ENCODE data around the gene SLC16A10. TPM values are rescaled to one million over a fixed set of nuclear protein-coding genes. Genes with fewer than 3 reads are reported as not detected.
A peak's percentile ranks its signal among the peaks of the same experiment; 100 is the strongest.

SLC16A10 gene
- total RNA-seq, 2 experiments from 2014 or later: 13.4 to 13.8 TPM

DNA sequence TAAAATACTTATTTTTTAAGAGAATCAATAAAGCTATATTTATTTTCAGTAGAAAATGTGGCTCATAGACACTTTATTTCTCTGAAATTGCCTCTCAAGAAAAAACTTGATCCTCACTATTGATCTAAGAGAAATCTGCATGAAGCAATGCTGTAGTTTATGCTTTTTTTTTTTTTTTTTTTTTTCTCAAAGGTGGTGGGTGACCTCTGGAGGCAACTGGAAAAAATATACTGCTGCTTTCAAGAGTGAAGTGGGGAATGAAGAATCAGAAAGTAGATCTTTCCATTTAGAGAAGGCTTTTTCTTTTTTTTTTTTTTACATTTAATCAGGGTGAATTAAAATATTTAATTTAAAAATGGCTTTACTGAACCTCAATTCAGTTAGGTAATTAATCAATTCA is 169.3 kb downstream of the SLC16A10 start:
- Mint-ChIP-seq H3K9me3 (no peaks in the 10 kb centered on the region), H3K36me3 (ENCODE audit: low read depth) (peaks cover 4% of the 10 kb centered on the region), H3K4me3 (no peak overlapping the region), H3K4me1 (ENCODE audit: low read depth) (peaks cover 24% of the 10 kb centered on the region), H3K27me3 (no peaks in the 10 kb centered on the region), H3K27ac (no peak overlapping the region)
- peaks cover 24% of the 10 kb centered on the region for H3K4me1 ChIP-seq (ENCODE audit: insufficient read depth, low read length)
- H3K36me3 ChIP-seq (ENCODE audit: insufficient read depth, low read length): no peaks in the 10 kb centered on the region
- ATAC-seq (ENCODE audit: poor library complexity) (no peak), DNase-seq (no peak)
- no peak overlapping the region for H3K27ac ChIP-seq (ENCODE audit: low read depth in 1 of 2, low read length in 2 of 2)
- TF ChIP-seq, protein P1, sequence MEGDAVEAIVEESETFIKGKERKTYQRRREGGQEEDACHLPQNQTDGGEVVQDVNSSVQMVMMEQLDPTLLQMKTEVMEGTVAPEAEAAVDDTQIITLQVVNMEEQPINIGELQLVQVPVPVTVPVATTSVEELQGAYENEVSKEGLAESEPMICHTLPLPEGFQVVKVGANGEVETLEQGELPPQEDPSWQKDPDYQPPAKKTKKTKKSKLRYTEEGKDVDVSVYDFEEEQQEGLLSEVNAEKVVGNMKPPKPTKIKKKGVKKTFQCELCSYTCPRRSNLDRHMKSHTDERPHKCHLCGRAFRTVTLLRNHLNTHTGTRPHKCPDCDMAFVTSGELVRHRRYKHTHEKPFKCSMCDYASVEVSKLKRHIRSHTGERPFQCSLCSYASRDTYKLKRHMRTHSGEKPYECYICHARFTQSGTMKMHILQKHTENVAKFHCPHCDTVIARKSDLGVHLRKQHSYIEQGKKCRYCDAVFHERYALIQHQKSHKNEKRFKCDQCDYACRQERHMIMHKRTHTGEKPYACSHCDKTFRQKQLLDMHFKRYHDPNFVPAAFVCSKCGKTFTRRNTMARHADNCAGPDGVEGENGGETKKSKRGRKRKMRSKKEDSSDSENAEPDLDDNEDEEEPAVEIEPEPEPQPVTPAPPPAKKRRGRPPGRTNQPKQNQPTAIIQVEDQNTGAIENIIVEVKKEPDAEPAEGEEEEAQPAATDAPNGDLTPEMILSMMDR (IDR thresholded peaks at IDR 0.05): no peak
- H3K9me3 ChIP-seq (ENCODE audit: control insufficient read depth in 1 of 2, insufficient read depth in 1 of 2, low read length in 2 of 2): no peaks in the 10 kb centered on the region
- ChIA-PET POLR2A (no interaction called here), CTCF (interaction anchor here (0.7 kb wide), 4 partner anchors 67 to 919 kb away, joined by 3 to 5 read pairs (median 4); partner anchors contain the start of gene FYN)
- H3K4me3 ChIP-seq (ENCODE audit: low read length): no peak overlapping the region
- intact Hi-C loops (cut with DNase I, micrococcal nuclease): loop anchor here (5.0 to 10.0 kb wide), 6 partner anchors 274 to 1569 kb away; partner anchors contain the start of genes CDK19 (in 1 of the 2), RPF2 (in 1 of the 2) and TRAF3IP2 (in 1 of the 2)
- no peaks in the 10 kb centered on the region for H3K27me3 ChIP-seq (ENCODE audit: control insufficient read depth in 1 of 2, insufficient read depth in 2 of 2, low read length in 2 of 2)

DNA sequence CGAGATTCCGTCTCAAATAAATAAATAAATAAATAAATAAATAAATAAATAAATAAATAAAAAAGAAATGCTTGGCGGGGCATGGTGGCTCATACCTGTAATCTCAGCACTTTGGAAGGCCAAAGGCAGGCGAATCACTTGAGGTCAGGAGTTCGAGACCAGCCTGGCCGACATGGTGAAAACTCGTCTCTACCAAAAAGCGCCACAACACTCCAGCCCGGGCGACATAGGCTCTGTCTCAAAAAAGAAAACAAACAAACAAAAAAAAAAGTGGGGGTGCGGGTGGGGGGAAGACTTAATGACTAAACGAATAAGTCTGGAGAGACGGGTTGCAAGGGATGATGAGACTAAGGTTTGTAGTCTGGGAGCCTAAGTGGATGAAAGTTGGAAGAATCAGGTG is 170.7 kb downstream of the SLC16A10 start:
- peak in 1 of 14 experiments; percentile 14 for DNase-seq
- no peak for ATAC-seq (ENCODE audit: poor library complexity)
- peaks cover 12% of the 10 kb centered on the region for H3K36me3 Mint-ChIP-seq (ENCODE audit: low read depth)
- TF ChIP-seq, protein P1 (IDR thresholded peaks at IDR 0.05): no peak
- no peaks in the 10 kb centered on the region for H3K27me3 ChIP-seq (ENCODE audit: control insufficient read depth in 1 of 2, insufficient read depth in 2 of 2, low read length in 2 of 2)
- H3K36me3 ChIP-seq (ENCODE audit: insufficient read depth, low read length): peaks cover 7% of the 10 kb centered on the region
- H3K27ac ChIP-seq (ENCODE audit: low read depth in 1 of 2, low read length in 2 of 2): no peak overlapping the region
- peak overlapping the region; percentile 90 for H3K4me3 Mint-ChIP-seq
- H3K4me1 ChIP-seq (ENCODE audit: insufficient read depth, low read length): peaks cover 27% of the 10 kb centered on the region
- ChIA-PET CTCF (interaction anchor here (1.3 to 1.4 kb wide), 2 partner anchors 247 to 784 kb away, joined by 3 to 5 read pairs; no protein-coding TSS in a partner anchor), POLR2A (interaction anchor here (1.2 to 2.7 kb wide), 9 partner anchors 12 to 832 kb away, joined by 3 to 59 read pairs (median 11); partner anchors contain the start of genes AMD1, CDK19, REV3L and RPF2)
- no peak overlapping the region for H3K27ac Mint-ChIP-seq
- H3K4me1 Mint-ChIP-seq (ENCODE audit: low read depth): peaks cover 30% of the 10 kb centered on the region
- no peaks in the 10 kb centered on the region for H3K9me3 ChIP-seq (ENCODE audit: control insufficient read depth in 1 of 2, insufficient read depth in 1 of 2, low read length in 2 of 2)
- no peaks in the 10 kb centered on the region for H3K27me3 Mint-ChIP-seq
- no peaks in the 10 kb centered on the region for H3K9me3 Mint-ChIP-seq
- intact Hi-C loops (cut with DNase I, micrococcal nuclease): loop anchor here (5.0 to 10.0 kb wide), 6 partner anchors 276 to 1571 kb away; partner anchors contain the start of genes CDK19 (in 1 of the 2), RPF2 (in 1 of the 2) and TRAF3IP2 (in 1 of the 2)
- no peak overlapping the region for H3K4me3 ChIP-seq (ENCODE audit: low read length)

DNA sequence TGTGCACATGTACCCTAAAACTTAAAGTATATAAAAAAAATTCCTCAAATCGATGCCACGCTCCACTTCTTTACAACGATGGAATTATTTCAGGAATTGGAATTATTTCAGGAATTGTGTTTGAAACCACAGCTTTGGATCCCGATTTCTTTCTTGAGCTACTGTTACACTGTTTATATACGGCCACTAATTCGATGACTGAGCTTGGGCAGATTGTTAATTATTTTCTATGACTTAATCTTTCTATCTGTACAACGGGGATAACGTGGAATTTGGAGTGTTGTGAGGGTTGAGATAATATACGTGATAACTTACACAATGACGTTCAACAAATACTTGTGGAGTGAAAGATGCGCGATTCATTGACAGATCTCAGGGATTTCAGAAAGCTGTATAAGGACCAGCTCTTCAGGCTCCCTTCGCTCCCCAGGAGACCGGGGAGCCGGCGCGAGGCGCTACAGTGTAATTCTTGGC is 171.3 kb downstream of the SLC16A10 start:
- Mint-ChIP-seq H3K27me3 (no peaks in the 10 kb centered on the region), H3K36me3 (ENCODE audit: low read depth) (peaks cover 14% of the 10 kb centered on the region), H3K4me1 (ENCODE audit: low read depth) (peaks cover 31% of the 10 kb centered on the region), H3K27ac (peak overlapping the region; percentile 87), H3K4me3 (peak overlapping the region; percentile 90), H3K9me3 (no peaks in the 10 kb centered on the region)
- no peak for DNase-seq
- no peak for ATAC-seq (ENCODE audit: poor library complexity)
- H3K9me3 ChIP-seq (ENCODE audit: control insufficient read depth in 1 of 2, insufficient read depth in 1 of 2, low read length in 2 of 2): no peaks in the 10 kb centered on the region
- peak overlapping the region in 1 of 2 donors; percentile 55 for H3K27ac ChIP-seq (ENCODE audit: low read depth in 1 of 2, low read length in 2 of 2)
- peaks cover 8% of the 10 kb centered on the region for H3K36me3 ChIP-seq (ENCODE audit: insufficient read depth, low read length)
- CTCF ChIA-PET: interaction anchor here (0.6 to 1.5 kb wide), 16 partner anchors 8 to 904 kb away, joined by 3 to 19 read pairs (median 4); partner anchors contain the start of genes FAM229B, RPF2, TRAF3IP2 and TUBE1
- peaks cover 28% of the 10 kb centered on the region for H3K4me1 ChIP-seq (ENCODE audit: insufficient read depth, low read length)
- TF ChIP-seq, protein P1 (IDR thresholded peaks at IDR 0.05): no peak
- H3K27me3 ChIP-seq (ENCODE audit: control insufficient read depth in 1 of 2, insufficient read depth in 2 of 2, low read length in 2 of 2): no peaks in the 10 kb centered on the region
- peak overlapping the region; percentile 60 for H3K4me3 ChIP-seq (ENCODE audit: low read length)
- POLR2A ChIA-PET: interaction anchor here (0.9 to 2.7 kb wide), 26 partner anchors 8 to 1079 kb away, joined by 3 to 59 read pairs (median 5); partner anchors contain the start of genes AMD1, CDC40, CDK19 and FAM229B
- intact Hi-C loops (cut with DNase I, micrococcal nuclease): loop anchor here (1.0 to 10.0 kb wide), 11 partner anchors 220 to 1571 kb away; partner anchors contain the start of genes RPF2 (in 2 of the 2), CDK19 (in 1 of the 2), REV3L (in 1 of the 2) and TRAF3IP2 (in 1 of the 2)
